CD8-positive, alpha-beta memory T cell (primary cell): Measurements from ENCODE around the gene TMEM271. TPM values are rescaled to one million over a fixed set of nuclear protein-coding genes. Genes with fewer than 3 reads are reported as not detected.
"Not testable (repeated sequence)": the region's sequence is repeated elsewhere in the genome, so short reads cannot be mapped to it uniquely, and the experiment has no call there.

Experiments
- CTCF ChIA-PET: fragments of 350-600 bp; sonication (Branson Sonifier 250); formaldehyde crosslinking; loops from one replicate; lab custom pipeline; 2021; ENCODE audit warnings: antibody characterized with exemption; lab: Charles Lee
- POLR2A ChIA-PET: fragments of 350-600 bp; sonication (Branson Sonifier 250); formaldehyde crosslinking; loops from one replicate; lab custom pipeline; 2021; ENCODE audit warnings: antibody characterized with exemption; lab: Charles Lee
- DNase-seq, 5 donors: peaks; one replicate each; pipeline versions ENCODE4 v3.0.0 to v3.0.0-alpha.2; 2020 to 2022; ENCODE audit warnings: mixed read lengths in 1 of 5
- H3K27ac ChIP-seq: one replicate; pipeline ENCODE4 v1.7.0; 2013; ENCODE audit warnings: low read depth, mild to moderate bottlenecking, low read length, moderate library complexity
- H3K27me3 ChIP-seq: 2 replicates; pipeline ENCODE4 v1.7.0; 2013; ENCODE audit warnings: low read length, mild to moderate bottlenecking; ENCODE audit not compliant: insufficient read depth, poor library complexity, severe bottlenecking
- H3K36me3 ChIP-seq: 2 replicates; pipeline ENCODE4 v1.7.0; 2013; ENCODE audit warnings: mild to moderate bottlenecking, low read length, moderate library complexity; ENCODE audit not compliant: insufficient read depth
- H3K4me1 ChIP-seq: 2 replicates; pipeline ENCODE4 v1.7.0; 2013; ENCODE audit warnings: mild to moderate bottlenecking, low read length, moderate library complexity; ENCODE audit not compliant: insufficient read depth
- H3K4me3 ChIP-seq: 2 replicates; pipeline ENCODE4 v1.7.0; 2013; ENCODE audit warnings: mild to moderate bottlenecking, low read length
- H3K9me3 ChIP-seq: 2 replicates; pipeline ENCODE4 v1.7.0; 2013; ENCODE audit warnings: mild to moderate bottlenecking, low read length
- H3K27ac Mint-ChIP-seq, 8 donors: one replicate each; pipeline ENCODE4 v1.8.0; 2020 to 2021; ENCODE audit warnings: mixed read lengths in 8 of 8, mild to moderate bottlenecking in 6 of 8, inconsistent platforms in 3 of 8, moderate library complexity in 3 of 8
- H3K27me3 Mint-ChIP-seq, 2 donors: one replicate each; pipeline ENCODE4 v1.8.0; 2020 to 2021; ENCODE audit warnings: mixed read lengths in 2 of 2, mild to moderate bottlenecking in 1 of 2, moderate library complexity in 1 of 2
- H3K36me3 Mint-ChIP-seq, 3 donors: one replicate each; pipeline ENCODE4 v1.8.0; 2020 to 2021; ENCODE audit warnings: mixed read lengths in 3 of 3, inconsistent platforms in 1 of 3, mild to moderate bottlenecking in 1 of 3
- H3K4me1 Mint-ChIP-seq, 3 donors: one replicate each; pipeline ENCODE4 v1.8.0; 2020 to 2021; ENCODE audit warnings: mixed read lengths in 3 of 3, inconsistent platforms in 1 of 3, mild to moderate bottlenecking in 1 of 3
- H3K4me3 Mint-ChIP-seq, 7 donors: one replicate each; pipeline ENCODE4 v1.8.0; 2020 to 2021; ENCODE audit warnings: mixed read lengths in 7 of 7, mild to moderate bottlenecking in 6 of 7, moderate library complexity in 4 of 7, inconsistent platforms in 2 of 7
- H3K9me3 Mint-ChIP-seq, 5 donors: one replicate each; pipeline ENCODE4 v1.8.0; 2020 to 2022; ENCODE audit warnings: mixed read lengths in 5 of 5, mild to moderate bottlenecking in 3 of 5, moderate library complexity in 2 of 5, inconsistent platforms in 1 of 5
- polyA plus RNA-seq: library from polyadenylated mRNA; unstranded; fragments of 300-500 nt; fragmentation: Illumina TruSeq; gene quantifications from one replicate; pipeline ENCODE4 v1.2.3, GENCODE V29; 2021
- total RNA-seq, 2 experiments: library from RNA; stranded (reverse); gene quantifications; one replicate each; pipeline ENCODE4 v1.2.3, GENCODE V29; 2021

The TMEM271 gene
- total and polyA plus RNA-seq, 3 experiments from 2014 or later = not detected

DNA sequence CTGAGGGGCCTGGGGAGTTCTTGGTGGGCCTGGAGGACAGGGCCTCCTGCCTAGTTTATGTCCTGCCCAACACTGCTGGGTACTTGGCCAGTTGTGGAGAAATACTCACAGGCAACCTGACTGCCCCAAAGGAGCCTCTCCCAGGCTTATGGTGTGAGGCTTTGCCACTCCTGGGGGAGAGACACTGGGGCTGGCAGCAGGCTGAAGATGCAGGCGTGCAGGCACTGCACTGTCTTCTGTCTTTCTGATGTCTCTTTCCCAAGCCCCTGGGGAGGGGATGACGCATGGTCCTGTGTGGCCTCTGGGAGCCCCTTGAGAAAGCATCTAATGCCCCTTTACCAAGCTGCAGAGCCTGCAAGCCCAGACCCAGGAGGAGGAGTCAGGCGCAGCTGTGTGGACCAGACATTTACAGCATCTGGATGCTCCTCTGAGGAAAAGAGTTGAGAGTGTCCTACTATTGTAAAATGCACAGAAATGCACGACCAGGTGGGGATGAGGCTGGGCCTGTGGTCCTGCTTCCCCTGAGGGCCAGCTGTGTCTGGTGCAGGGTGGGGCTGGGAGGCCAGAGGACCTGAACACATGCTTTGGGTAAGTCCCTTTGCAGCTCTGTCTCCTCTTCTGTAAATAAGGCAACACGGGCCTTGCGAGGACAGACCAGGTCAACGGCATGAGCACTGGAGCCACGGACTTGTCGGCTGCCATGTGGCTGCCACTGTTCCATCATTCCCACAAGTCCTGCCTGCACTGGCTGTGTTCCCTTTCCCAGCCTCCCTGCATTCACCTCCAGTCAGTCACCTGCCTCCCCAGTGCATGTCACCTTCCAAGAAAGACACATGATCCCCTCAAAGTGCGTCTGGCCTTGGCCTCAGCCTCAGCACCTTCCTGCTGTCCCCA, 8.4 kb downstream of the TMEM271 start:
- no peak for DNase-seq
- Histone ChIP-seq H3K9me3 (no peaks in the 10 kb centered on the region), H3K36me3 (no peaks in the 10 kb centered on the region), H3K27me3 (no peaks in the 10 kb centered on the region), H3K4me3 (no peak overlapping the region), H3K27ac (no peak overlapping the region), H3K4me1 (no peaks in the 10 kb centered on the region)
- peaks cover 18 to 41% of the 10 kb centered on the region in 2 donors for H3K27me3 Mint-ChIP-seq
- H3K4me3 Mint-ChIP-seq = no peak overlapping the region
- ChIA-PET CTCF (no interaction called here), POLR2A (no interaction called here)
- H3K36me3 Mint-ChIP-seq = no peaks in the 10 kb centered on the region
- no peaks in the 10 kb centered on the region for H3K4me1 Mint-ChIP-seq
- H3K27ac Mint-ChIP-seq = peak overlapping the region in 1 of 8 donors; percentile 50
- H3K9me3 Mint-ChIP-seq = peaks cover 0 to 18% (median 6%) of the 10 kb centered on the region in 5 donors

DNA sequence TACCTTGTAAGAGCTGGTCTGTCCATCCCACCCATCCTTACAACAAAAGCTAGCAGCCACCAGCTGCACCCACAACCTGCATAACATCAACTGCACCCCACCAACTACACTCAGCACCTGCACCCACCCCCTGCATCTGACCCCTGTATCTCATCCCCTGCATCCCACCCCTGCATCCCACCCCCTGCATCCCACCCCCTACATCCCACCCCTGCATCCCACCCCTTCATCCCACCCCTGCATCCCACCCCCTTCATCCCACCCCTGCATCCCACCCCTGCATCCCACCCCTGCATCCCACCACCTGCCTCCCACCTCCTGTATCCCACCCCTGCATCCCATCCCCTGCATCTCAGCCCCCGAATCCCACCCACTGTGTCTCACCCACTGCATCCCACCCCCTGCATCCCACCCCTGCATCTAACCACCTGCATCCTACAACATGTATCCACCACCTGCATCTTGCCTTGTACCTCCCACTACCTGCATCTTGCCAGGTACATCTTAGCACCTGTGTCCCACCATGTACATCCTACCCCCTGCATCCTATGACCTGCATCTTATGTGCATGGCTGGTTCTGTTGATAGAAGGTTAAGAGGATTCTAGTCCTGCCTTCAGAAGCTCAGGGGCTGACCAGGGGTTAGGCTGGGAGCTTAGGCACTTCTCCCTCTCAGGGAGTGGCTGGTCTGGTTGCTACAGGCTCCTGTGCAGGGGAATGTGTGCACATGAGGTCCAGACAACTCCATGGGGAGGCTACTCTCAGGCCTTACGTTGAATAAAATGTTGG, 9.4 kb downstream of the TMEM271 start:
- ChIA-PET POLR2A (no interaction called here), CTCF (no interaction called here)
- Mint-ChIP-seq H3K9me3 (peaks cover 0 to 16% (median 6%) of the 10 kb centered on the region in 5 donors), H3K27ac (peak overlapping the region in 1 of 8 donors; percentile 52), H3K36me3 (no peaks in the 10 kb centered on the region), H3K4me1 (no peaks in the 10 kb centered on the region), H3K4me3 (no peak overlapping the region), H3K27me3 (peaks cover 10 to 31% of the 10 kb centered on the region in 2 donors)
- Histone ChIP-seq H3K27me3 (no peaks in the 10 kb centered on the region), H3K36me3 (no peaks in the 10 kb centered on the region), H3K9me3 (no peaks in the 10 kb centered on the region), H3K4me3 (no peak overlapping the region), H3K27ac (no peak overlapping the region), H3K4me1 (no peaks in the 10 kb centered on the region)
- no peak for DNase-seq

DNA sequence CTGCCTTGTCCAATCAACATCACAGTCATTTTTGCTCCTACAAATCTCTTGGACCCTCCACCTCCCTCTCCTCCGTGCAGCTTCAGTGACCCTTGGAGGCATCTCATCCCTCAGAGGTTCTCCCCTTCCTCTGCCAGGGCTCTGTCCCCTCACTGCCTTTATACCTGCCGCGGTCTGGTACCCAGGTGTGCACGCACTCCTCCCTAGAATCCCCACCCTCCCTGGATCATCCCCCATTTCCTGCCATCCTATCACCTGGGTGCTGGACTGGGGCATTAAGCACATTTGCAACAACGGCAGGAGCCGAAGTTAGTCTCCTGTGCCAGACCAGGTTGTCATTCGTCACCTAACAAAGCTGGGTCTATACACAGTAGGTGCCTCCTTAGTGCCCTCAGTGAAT, 10.1 kb downstream of the TMEM271 start:
- Mint-ChIP-seq H3K4me1 (no peaks in the 10 kb centered on the region), H3K27me3 (peaks cover 5 to 24% of the 10 kb centered on the region in 2 donors), H3K4me3 (no peak overlapping the region), H3K36me3 (no peaks in the 10 kb centered on the region), H3K9me3 (peaks cover 0 to 16% (median 4%) of the 10 kb centered on the region in 5 donors), H3K27ac (no peak overlapping the region)
- no peak for DNase-seq
- H3K27me3 ChIP-seq = no peaks in the 10 kb centered on the region
- H3K36me3 ChIP-seq = no peaks in the 10 kb centered on the region
- CTCF ChIA-PET = no interaction called here
- no peak overlapping the region for H3K27ac ChIP-seq
- H3K4me1 ChIP-seq = no peaks in the 10 kb centered on the region
- no peaks in the 10 kb centered on the region for H3K9me3 ChIP-seq
- POLR2A ChIA-PET = no interaction called here
- H3K4me3 ChIP-seq = no peak overlapping the region

DNA sequence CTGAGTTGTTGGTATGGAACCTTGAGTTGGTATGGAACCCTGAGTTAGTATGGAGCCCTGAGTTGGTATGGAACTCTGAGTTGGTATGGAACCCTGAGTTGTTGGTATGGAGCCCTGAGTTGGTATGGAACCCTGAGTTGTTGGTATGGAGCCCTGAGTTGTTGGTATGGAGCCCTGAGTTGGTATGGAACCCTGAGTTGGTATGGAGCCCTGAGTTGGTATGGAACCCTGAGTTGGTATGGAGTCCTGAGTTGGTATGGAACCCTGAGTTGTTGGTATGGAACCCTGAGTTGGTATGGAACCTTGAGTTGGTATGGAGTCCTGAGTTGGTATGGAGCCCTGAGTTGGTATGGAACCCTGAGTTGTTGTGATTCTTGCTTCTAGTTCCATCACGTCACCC, 10.5 kb downstream of the TMEM271 start:
- H3K4me1 ChIP-seq, POLR2A ChIA-PET, H3K36me3 ChIP-seq, H3K4me1 Mint-ChIP-seq, H3K4me3 ChIP-seq, DNase-seq, H3K4me3 Mint-ChIP-seq, H3K27me3 ChIP-seq, H3K27ac ChIP-seq, H3K36me3 Mint-ChIP-seq, CTCF ChIA-PET, H3K9me3 ChIP-seq: not testable (repeated sequence)
- H3K27me3 Mint-ChIP-seq = peaks cover 5 to 20% of the 10 kb centered on the region in 2 donors
- H3K27ac Mint-ChIP-seq = peak overlapping the region in 1 of 8 donors; percentile 30
- peaks cover 0 to 16% (median 4%) of the 10 kb centered on the region in 5 donors for H3K9me3 Mint-ChIP-seq

DNA sequence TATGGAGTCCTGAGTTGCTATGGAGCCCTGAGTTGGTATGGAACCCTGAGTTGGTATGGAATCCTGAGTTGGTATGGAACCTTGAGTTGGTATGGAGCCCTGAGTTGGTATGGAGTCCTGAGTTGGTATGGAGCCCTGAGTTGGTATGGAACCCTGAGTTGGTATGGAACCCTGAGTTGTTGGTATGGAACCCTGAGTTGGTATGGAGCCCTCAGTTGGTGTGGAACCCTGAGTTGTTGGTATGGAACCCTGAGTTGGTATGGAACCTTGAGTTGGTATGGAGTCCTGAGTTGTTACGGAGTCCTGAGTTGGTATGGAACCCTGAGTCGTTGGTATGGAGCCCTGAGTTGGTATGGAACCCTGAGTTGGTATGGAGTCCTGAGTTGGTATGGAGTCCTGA, 13.6 kb downstream of the TMEM271 start:
- peaks cover 3 to 18% (median 7%) of the 10 kb centered on the region in 5 donors for H3K9me3 Mint-ChIP-seq
- H3K27ac ChIP-seq, H3K27me3 ChIP-seq, H3K36me3 ChIP-seq, H3K36me3 Mint-ChIP-seq, POLR2A ChIA-PET, H3K4me3 ChIP-seq, H3K27ac Mint-ChIP-seq, H3K4me1 Mint-ChIP-seq, H3K27me3 Mint-ChIP-seq, H3K4me3 Mint-ChIP-seq, H3K4me1 ChIP-seq, H3K9me3 ChIP-seq, DNase-seq, CTCF ChIA-PET: not testable (repeated sequence)

DNA sequence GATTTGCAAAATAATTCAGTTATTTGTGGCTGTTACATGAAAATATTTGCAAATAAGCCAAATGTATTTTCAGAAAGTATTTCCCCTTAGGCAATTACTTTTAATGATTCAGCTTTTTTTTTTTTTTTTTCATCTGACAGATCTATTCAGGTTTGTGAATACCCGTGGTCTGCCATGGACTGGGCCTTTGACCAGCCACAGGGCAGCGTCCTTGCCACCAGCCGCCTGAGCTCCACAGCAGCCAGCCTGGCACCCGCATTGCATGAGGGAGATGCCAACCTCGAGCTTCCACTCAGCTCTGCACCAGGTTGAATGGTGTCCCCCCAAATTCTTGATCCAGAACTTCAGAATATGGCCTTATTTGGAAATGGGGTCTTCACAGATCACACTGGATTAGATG, 14.7 kb downstream of the TMEM271 start:
- Histone ChIP-seq H3K4me3 (no peak overlapping the region), H3K27me3 (no peaks in the 10 kb centered on the region), H3K27ac (no peak overlapping the region), H3K4me1 (no peaks in the 10 kb centered on the region), H3K9me3 (no peaks in the 10 kb centered on the region), H3K36me3 (no peaks in the 10 kb centered on the region)
- H3K36me3 Mint-ChIP-seq = no peaks in the 10 kb centered on the region
- H3K4me3 Mint-ChIP-seq = no peak overlapping the region
- H3K9me3 Mint-ChIP-seq = peaks cover 3 to 18% (median 10%) of the 10 kb centered on the region in 5 donors
- DNase-seq = no peak
- no peak overlapping the region for H3K27ac Mint-ChIP-seq
- ChIA-PET CTCF (no interaction called here), POLR2A (no interaction called here)
- H3K27me3 Mint-ChIP-seq = peaks cover 2 to 7% of the 10 kb centered on the region in 2 donors
- H3K4me1 Mint-ChIP-seq = no peaks in the 10 kb centered on the region

DNA sequence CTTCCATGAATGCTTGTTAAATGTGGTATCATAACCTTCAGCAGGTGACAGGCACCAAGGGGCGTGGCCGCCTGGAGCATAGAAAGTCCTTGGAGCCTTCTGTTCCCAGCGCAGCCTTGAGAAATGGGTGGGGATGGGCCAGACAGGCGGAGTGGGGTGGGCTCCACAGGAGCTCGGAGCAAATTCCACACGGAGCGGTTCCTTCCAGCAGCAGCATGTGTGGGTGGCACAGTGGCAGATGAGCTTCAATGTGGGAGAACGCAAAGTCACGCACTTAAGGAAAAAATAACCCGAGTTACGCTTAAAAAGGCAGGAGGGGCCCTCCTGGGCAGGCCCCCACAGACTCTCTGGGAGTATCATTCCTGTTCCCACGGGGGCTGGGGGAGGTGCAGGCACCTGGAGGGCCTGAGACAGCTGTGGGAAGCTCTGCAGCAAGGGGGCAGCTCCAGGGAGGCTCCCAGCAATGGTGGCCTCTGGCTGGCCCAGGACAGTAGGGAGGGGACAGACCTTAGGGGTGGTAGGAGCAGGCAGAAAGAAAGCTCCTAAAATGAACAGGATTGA, 15.3 kb downstream of the TMEM271 start:
- ChIA-PET CTCF (no interaction called here), POLR2A (no interaction called here)
- H3K9me3 ChIP-seq = no peaks in the 10 kb centered on the region
- Mint-ChIP-seq H3K27ac (no peak overlapping the region), H3K9me3 (peaks cover 3 to 13% (median 10%) of the 10 kb centered on the region in 5 donors), H3K4me3 (no peak overlapping the region), H3K36me3 (no peaks in the 10 kb centered on the region), H3K27me3 (peaks cover 2 to 7% of the 10 kb centered on the region in 2 donors), H3K4me1 (no peaks in the 10 kb centered on the region)
- no peak overlapping the region for H3K27ac ChIP-seq
- DNase-seq = no peak
- H3K4me3 ChIP-seq = no peak overlapping the region
- no peaks in the 10 kb centered on the region for H3K27me3 ChIP-seq
- no peaks in the 10 kb centered on the region for H3K36me3 ChIP-seq
- no peaks in the 10 kb centered on the region for H3K4me1 ChIP-seq

DNA sequence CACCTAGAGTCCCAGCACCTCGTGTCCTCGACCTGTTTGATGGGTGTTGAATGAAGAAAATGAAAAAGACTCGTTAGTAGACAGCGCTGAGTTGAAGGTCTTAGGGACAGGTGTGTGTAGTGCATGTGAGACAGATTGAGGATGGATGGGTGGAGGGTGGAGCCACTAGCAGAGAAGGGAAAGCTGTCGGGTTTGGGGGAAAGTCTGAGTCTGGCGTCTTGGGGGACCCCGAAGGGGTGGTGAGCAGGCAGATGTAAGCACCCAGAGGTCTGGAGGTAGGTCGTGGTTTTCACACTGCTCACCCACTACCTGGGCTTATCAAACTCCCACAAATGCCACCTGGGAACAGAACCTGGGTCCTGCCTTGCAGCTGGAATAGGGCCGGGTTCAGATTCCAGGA, 16.0 kb downstream of the TMEM271 start:
- Mint-ChIP-seq H3K4me3 (no peak overlapping the region), H3K9me3 (peaks cover 3 to 13% (median 9%) of the 10 kb centered on the region in 5 donors), H3K36me3 (no peaks in the 10 kb centered on the region), H3K4me1 (no peaks in the 10 kb centered on the region), H3K27me3 (peaks cover 0 to 7% of the 10 kb centered on the region in 2 donors), H3K27ac (no peak overlapping the region)
- no peaks in the 10 kb centered on the region for H3K27me3 ChIP-seq
- H3K4me3 ChIP-seq = no peak overlapping the region
- no peaks in the 10 kb centered on the region for H3K36me3 ChIP-seq
- ChIA-PET POLR2A (no interaction called here), CTCF (no interaction called here)
- DNase-seq = no peak
- H3K9me3 ChIP-seq = no peaks in the 10 kb centered on the region
- no peaks in the 10 kb centered on the region for H3K4me1 ChIP-seq
- no peak overlapping the region for H3K27ac ChIP-seq
